Stimulated activated CD4-positive, alpha-beta T cell treated with anti-CD3 and anti-CD28 coated beads, Interleukin-4, amount 100 ng/mL, for 48 hours (primary cell): ENCODE measurements around the gene NRG2.

Source experiments
- DNase-seq, 2 donors: peaks; one replicate each; pipeline ENCODE4 v3.0.0-alpha.2; 2020; ENCODE audit warnings: low read depth in 2 of 2

NRG2 gene

DNA sequence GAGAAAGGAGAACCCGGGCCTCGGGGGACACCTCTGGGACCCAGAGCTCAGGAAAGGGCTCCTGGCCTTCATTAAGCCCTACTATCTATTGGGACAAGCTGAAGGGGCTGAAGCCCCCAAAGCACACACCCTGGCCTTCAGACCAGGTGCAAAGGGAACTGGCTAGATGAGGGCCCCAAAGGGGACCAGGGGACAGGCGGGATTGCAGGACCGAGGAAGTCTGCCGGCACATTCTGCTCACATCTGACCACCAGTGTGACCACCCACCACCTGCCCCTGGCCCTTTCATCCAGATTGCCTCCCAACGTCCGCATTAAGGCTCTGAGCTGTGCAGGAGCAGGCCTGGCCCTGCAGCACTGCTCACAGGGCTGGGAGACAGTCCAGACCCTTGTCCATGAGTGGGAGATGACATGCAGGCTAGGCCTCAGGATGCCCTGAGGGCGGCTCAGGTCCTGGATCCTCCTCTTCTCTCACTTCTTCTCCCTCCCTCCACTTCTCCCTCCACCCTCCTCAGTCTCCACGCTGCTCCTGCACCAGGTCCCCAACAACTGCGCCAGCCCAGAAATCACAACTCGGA lies 228.3 kb downstream of the NRG2 start:
- DNase-seq: no peak

DNA sequence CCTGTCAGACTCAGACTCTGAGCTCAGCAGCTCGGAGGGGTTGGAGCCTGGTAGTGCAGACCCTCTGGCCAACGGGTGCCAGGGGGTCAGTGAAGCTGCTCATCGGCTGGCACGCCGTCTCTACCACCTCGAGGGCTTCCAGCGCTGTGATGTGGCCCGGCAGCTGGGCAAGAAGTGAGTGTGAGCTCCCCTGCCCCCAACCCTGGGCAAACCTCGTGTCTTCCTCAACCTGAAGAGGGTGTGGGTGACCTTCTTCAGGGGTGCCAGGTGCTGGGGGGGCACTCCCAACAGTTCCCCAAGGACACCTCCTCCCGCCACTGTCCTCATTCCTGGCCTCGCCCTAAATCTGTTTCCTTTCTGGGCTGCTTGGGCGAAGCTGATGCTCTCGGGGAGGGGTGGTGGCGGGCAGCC lies 228.9 kb downstream of the NRG2 start:
- DNase-seq: no peak

DNA sequence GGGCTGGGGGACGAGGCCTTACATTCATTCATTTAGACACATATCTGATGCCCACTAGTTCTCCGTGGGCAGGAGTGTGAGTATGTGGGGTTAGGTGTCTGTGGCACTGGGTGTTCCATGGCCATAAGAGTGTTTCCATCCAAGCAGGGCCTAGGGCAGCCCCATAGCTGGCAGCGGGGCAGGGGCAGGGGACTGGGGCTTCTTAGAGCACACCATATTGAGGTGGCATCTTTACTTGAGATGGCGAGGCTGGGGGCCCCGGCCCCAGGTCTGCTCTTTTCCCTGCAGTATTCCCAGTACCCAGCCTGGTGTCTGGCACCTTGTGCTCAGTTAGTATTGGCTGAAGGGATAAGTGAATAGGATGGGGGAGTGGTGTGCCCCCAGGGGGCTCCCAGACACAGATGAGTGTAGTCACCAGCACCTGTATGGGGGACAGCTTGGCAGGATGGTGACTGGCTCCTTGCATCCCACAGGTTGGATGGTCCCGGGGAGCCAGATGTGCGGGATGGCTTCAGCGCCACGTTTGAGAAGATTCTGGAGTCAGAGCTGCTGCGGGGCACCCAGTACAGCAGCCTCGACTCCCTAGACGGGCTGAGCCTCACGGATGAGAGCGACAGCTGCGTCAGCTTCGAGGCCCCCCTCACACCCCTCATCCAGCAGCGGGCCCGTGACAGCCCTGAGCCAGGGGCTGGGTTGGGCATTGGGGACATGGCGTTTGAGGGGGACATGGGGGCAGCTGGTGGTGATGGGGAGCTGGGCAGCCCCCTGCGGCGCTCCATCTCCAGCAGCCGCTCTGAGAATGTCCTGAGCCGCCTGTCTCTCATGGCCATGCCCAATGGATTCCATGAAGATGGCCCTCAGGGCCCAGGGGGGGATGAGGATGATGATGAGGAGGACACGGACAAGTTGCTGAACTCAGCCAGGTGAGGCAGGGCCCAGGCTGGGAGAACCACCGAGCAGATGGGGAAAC lies 230.0 kb downstream of the NRG2 start:
- no peak for DNase-seq

DNA sequence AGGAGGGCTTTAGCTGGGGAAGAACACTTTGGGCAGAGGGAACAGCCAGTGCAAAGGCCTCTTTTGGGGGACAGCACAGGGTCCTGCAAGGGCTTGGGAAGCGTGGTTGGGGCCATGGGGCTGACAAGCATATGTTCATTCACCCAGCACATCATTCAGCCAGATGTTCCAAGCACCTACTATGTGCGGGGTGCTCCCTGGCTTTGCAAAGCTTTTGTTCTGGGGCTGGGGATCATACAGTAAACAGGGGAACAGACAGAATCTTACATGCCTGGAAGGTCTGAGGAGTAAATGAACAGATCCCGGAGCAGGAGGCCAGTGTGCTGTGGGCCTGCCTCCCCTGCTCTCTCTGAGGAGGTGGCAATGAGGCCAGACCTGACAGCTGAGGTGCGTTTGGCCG lies 230.8 kb downstream of the NRG2 start:
- no peak for DNase-seq

DNA sequence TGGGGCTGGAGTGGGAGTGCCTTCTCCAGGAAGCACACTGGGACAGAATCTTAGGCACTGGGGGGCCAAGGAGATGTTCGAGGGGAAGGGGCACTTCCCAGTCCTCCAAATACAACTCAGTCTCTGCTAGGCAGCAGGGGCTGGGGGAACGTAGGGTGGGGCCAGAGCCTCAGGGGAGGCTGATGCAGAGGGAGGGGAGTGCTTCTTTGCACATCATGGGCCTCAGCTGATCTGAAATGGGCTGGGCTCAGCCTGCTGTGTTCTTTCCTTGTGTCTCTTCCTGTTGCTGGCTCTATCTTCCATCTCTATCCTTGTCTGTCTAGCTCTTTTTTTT lies 231.9 kb downstream of the NRG2 start:
- no peak for DNase-seq

DNA sequence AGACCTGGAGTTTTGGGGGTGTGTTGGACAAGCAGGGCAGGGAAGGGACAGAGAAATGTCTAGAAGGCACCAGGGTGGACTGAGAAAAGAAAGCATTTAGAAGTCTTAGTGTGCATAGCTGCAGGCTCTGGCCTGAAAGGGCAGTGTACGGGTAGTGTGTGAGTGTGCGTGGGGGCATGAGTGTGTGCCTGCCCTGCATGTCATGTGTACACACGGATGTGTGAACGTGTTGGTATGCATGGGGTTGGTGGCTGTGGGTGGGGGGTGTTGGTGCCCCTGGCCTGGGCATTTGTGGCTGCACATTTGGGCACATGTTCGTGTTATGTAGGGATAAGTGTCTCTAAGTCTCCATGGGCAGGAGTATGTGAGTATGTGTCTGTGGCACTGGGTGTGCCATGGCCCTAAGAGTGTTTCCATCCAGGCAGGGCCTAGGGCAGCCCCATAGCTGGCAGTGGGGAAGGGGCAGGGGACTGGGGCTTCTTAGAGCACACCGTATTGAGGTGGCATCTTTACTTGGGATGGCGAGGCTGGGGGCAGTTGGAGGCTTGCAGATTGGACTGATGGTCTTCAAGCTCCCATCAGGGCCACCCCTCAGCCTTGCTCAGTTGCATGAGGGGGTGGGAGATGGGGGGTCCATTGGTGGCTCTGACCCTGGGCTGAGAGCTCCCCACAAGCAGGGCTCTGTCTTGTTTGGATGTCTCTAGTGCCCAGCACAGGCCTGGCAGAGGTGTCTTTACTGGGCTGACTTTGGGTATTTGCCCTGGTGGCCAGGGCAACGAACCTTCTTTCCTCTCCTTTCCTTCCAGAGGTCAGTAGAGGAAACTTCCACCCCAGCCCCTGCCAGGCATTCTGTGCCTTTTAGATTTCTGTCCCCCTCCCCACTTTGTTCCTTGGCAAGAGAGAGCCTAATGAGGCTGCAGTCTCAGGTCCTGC lies 232.5 kb downstream of the NRG2 start:
- no peak for DNase-seq

DNA sequence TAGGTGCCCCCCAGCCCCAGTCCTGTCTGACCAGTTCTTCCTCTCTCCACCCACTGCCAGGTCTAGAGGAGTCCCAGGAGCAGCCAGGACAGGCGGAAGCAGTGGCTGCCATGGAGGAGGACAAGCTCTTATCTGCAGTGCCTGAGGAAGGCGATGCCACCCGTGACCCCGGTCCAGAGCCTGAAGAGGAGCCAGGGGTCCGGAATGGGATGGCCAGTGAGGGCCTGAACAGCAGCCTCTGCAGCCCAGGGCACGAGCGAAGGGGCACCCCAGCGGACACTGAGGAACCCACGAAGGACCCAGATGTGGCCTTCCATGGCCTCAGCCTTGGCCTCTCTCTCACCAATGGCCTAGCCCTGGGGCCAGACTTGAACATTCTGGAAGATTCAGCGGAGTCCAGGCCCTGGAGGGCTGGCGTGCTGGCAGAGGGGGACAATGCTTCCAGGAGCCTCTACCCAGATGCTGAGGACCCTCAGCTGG lies 233.7 kb downstream of the NRG2 start:
- DNase-seq: no peak

DNA sequence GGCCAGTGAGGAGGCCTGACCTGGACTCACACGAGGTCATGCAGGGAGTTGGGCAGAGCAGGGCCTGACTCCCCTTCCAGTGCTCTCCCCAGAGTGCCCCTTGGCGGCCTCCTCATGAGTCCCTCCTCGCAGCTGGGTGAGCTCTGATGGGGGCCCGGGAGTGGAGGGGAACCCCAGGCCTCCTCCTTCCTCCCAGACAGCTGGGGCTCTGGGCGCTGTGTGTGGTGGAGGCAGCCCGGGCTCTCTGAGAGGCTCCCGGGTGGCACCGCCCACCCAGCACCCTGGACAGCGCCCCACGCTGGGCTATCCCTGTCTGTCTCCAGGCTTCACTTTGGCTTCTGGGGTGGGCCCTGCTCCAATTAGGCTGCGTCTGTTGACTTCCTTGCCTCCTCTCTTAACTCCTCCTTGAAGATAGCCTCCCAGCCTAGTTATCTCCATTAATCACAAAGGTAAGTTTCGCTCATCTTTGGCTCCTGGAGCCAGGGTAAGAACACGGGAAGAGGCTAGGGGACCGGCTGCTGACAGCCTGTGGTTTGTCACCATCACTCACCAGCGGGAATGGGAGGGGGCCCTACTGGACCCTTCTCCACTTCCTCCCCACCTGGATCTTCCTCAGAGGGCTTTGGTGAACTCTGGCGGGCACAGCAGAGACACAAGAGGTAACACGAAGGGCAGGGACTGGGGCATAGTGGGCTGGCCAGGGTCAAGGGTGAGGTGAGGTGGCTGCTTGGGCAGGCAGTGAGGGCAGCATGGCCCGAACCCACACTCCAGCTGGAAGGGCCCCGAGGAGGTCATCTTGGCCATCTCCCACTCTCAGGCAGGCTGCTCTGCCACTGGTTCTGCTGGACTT lies 234.4 kb downstream of the NRG2 start:
- DNase-seq: peak; percentile 23 to 50

DNA sequence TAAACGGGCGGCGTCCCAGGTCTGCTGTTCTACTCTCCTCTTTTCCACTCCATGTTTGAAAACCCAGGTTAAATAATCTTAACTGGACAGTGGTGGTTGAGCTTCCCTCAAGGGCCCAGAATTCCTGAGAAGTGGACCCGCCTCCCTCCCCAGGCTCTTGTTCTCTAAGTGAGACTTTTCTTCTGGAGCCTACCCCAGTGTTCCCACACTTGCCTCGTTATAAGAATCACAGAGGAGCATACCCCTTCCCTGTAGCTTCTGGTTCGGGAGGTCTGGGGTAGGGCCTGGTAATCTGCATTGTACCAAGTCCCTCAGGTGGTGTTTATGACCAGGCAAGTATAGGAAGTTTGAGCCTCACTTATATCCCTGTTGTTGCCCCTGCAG lies 235.5 kb downstream of the NRG2 start:
- no peak for DNase-seq

DNA sequence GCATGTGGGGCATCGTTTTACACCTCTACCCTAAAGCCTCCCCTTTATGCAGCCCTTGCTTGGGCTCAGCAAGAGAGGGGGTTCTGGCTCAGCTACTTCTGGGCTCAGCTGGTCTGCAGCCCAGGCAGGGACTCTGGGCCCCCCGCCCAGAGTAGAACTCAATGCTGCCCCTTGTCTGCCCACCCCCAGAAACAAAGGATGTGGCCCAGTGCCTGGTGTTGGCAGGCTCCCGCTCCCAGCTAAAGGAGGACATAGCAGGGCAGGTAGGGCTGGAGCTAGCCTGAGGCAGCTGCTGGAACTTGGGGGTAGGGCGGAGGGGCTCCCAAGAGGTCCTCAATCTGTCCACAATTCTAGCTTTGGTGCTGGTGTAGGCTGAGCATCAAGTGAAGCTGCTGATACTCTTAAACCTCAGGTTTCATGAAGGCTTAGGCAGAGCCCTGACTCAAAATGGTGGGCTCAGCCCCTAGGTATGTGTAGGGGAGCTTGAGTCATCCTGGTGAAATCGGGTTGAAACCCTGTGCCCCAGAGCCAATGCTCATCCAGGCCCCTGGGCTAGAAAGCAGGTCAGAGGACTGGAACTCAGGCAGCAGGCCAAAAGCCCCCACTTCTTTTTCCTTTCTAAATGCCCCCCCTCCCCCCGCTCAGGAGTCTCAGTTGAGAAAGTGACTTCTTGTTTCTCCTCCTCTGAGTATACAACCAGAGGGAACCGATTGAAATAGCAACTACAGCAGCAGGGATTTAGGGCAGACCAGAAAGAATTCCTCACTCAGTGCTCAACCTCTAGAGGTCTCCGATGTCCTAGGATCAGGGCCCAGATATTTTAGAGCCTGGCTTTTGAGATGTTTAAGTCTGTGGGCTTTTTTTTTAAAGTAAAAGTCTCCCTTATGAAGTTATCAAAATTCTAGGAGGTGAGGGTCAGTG lies 236.1 kb downstream of the NRG2 start:
- DNase-seq: no peak

DNA sequence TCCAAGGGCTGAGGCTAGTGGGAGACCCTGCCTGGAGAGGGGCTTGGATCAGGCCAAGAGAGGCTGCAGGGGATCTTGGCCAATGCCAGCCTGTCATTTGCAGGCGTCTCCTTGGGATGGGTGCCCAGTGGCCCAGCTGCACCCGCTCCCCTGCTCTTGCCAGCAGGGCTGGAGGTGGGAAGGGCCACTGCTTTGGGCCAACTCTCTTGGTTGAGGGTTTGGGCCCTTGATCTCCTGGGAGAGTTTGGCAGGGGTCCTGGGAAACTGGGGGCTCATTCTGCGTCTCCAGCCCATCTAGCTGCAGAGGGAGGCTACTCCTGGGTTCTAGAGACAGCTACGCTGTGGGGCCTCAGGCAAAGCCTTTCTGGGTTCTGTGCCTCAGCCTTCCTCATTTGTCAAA lies 237.0 kb downstream of the NRG2 start:
- no peak for DNase-seq

DNA sequence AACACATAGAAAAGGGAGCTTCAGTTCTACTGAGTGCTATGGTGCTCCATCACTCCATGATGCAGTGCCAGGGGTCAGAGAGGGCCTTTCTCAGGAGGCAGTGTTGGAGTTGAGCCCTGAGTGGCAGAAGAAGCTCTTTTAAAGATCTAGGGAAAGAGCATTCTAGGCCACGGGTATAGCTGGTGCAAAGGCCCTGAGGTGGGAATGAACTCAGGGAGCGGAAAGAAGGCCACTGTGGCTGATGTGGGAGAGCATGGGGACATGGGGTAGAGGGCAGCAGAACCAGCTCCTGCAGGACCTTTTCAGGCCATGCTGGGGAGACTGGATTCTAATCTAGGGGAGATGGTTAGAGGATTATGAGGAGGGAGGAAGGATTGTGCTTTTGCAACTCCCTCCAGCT lies 237.6 kb downstream of the NRG2 start:
- no peak for DNase-seq

DNA sequence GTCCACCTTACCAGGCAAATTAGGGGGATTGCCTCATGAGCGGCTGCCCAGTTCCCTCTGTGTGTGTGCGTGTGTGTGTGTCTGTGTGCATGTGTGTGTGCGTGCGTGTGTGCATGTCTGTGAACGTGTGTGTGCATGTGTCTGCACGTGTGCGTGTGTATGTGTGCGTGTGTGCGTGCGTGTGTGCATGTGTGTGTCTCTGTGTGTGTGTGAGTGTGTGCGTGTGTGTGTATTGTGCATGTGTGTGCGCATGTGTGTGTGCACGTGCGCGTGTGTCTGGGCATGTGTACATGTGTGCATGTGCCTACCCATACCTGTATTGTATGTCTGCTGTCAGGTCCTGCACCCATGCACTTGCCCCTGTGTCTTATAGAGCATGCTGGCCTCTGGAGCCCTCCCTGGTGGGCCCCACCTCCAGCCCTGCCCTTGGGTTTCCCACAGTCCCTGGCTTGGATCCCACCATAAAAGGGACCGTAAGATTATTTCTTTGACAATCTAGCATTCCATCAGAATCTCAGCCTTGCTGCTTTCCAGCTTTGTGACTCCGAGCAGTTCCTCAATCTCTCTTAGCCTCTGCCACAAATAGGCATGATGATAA lies 238.2 kb downstream of the NRG2 start:
- DNase-seq: no peak

DNA sequence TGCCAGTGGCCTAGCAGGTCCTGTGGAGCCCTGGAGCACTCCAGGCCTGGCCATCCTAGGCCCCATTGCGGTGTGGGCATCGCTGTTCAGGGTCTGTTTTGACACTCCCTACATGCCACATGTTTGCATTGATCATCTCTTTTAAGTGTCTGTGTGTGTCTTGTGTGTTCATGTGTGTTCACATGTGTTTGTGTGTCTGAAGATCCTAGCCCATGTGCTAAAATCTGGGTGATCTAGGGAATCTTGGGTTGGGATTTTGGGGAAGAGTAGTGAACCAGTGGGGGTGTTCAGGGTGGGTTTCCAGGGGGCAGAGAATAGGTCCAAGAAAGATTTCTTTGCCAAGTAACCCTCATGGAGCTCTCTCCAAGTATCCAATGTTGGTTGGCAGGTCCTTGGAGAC lies 239.1 kb downstream of the NRG2 start:
- no peak for DNase-seq

DNA sequence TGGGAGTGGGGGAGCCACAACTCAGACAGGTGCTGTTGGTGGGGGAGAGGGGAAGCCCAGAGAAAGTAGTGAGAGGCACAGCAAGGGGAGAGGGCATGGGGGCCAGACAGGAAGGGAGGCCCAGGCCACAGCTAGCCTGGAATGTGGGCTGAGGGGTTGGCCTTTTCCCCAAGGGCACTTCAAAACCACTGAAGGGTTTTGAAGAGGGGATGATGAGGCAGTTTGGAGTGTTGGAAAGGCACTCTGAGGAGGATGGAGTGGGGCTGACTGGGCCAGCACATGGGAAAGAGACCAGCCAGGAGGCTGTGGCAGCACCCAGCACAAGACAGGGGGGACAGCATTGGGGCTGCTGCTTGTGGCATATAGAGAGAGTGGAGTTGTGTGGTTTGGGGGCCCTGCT lies 243.7 kb downstream of the NRG2 start:
- DNase-seq: no peak

DNA sequence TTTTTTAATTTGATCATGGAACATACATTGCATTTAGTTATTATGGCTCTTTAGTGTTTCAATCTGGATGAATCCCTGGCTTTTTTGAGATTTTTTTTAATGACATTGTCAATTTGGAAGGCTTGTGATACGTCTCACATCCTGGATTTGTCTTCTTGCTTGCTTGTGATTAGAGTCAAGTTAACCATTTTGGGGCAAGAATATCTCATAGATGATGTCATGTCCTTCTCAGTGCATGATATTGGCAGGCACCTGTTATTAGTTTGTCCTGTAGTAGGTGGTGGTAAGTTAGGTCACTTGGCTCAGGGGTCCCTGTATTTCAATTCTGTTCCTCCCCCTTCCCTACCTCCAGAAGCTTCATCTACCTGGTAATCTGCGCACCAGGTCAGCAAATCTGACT lies 244.2 kb downstream of the NRG2 start:
- DNase-seq: no peak

DNA sequence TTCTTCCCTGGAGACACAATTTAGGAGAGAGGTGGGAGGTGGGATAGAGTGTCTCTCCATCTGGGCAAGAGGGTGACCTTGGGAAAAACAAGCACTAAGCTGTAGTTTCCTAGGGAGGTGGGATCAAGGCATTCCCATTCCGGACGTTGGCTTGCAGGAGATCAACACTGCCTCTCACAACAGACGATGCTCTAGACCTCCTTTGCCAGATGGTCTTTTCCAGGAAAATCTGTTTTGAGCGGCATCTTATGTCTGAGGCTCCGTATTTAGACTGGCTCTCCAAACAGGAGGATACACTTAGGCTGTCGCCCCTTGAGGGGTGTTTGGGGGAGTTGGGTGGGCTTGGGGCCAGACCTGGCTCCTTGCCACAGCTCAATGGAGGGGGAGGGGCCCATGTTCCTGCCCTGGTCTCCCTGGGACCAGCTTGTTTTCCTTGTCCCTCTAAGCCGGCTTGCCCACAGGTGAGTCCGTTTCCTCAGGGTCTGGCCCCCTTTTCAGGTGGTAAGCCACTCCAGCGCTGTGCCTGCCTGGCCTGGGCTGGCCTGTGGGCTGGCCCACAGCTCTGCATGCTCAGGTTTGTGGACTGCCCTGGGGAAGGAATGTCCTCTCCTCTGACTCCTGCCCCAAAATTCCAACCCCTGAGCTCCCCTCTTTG lies 245.1 kb downstream of the NRG2 start:
- no peak for DNase-seq

DNA sequence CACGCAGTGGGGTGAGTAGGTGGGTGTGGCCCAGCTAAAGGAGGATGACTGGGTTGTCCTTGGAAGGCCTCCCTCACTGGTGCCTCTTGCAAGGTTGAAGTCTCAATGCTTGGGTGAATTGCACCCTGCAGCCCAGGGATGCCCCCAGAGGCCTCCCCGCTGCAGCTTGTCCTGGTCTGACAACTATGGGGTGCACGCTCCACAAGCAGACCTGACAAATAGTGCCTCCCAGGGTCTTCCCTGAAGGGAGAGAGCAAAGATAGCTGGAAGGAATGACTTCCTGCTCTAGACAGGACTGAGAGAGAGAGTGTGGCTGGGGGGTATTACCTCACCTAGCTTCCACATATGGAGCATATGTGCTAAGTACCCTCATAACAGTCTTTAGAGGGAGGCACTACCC lies 245.8 kb downstream of the NRG2 start:
- no peak for DNase-seq
